T follicular helper cell (primary cell): ENCODE data around the gene HDAC8.

Experiments used
- DNase-seq: peaks from one replicate; pipeline ENCODE4 v3.0.0-alpha.2; 2020; ENCODE audit warnings: low read depth

The HDAC8 gene

GRCh38 chrX:72316408-72317110 is 256.1 kb downstream of the HDAC8 start:
- no peak for DNase-seq

GRCh38 chrX:72314881-72315280 is 257.8 kb downstream of the HDAC8 start:
- DNase-seq = no peak

- no peak for DNase-seq
Measured at GRCh38 chrX:72313707-72314641, 258.7 kb downstream of the HDAC8 start.

GRCh38 chrX:72312311-72312940 is 260.2 kb downstream of the HDAC8 start:
- no peak for DNase-seq

- DNase-seq = no peak
Measured at GRCh38 chrX:72309297-72310071, 263.2 kb downstream of the HDAC8 start.

- DNase-seq = no peak
Measured at GRCh38 chrX:72308566-72309296, 263.9 kb downstream of the HDAC8 start.

- no peak for DNase-seq
Measured at GRCh38 chrX:72308209-72308565, 264.5 kb downstream of the HDAC8 start.

- DNase-seq = no peak
Measured at GRCh38 chrX:72307646-72308051, 265.0 kb downstream of the HDAC8 start.

GRCh38 chrX:72306851-72307645 is 265.6 kb downstream of the HDAC8 start:
- DNase-seq = no peak

GRCh38 chrX:72306085-72306801 is 266.4 kb downstream of the HDAC8 start:
- DNase-seq = no peak

GRCh38 chrX:72305286-72306084 is 267.2 kb downstream of the HDAC8 start, which contains the start of gene CITED1:
Gene CITED1, minus strand, starts transcription at chrX:72305914. Its CDS starts 3,045 bp downstream, at chrX:72302869.
- DNase-seq = no peak

- DNase-seq = no peak
Measured at GRCh38 chrX:72304877-72305276, 267.8 kb downstream of the HDAC8 start.

- DNase-seq = no peak
Measured at GRCh38 chrX:72301781-72302180, 270.9 kb downstream of the HDAC8 start.

GRCh38 chrX:72299891-72300630 is 272.6 kb downstream of the HDAC8 start:
- no peak for DNase-seq

GRCh38 chrX:72297953-72298730 is 274.5 kb downstream of the HDAC8 start:
- no peak for DNase-seq

- no peak for DNase-seq
Measured at GRCh38 chrX:72296991-72297390, 275.7 kb downstream of the HDAC8 start.

- no peak for DNase-seq
Measured at GRCh38 chrX:72295745-72296144, 276.9 kb downstream of the HDAC8 start.
